Keratinocyte (primary cell): ENCODE data around the gene CTAGE9. TPM values are rescaled to one million over a fixed set of nuclear protein-coding genes. Genes with fewer than 3 reads are reported as not detected.

ENCODE experiments used
- DNase-seq: peaks from one replicate; pipeline ENCODE4 v3.0.0-alpha.2; 2011; ENCODE audit warnings: low read depth, missing footprints, low spot score
- FAIRE-seq: peaks from 2 replicates; lab custom pipeline; 2011; peaks lifted over from hg19 to GRCh38; lab: Jason Lieb, UNC
- H2AFZ ChIP-seq: 2 replicates; pipeline ENCODE4 v1.6.0; 2012; ENCODE audit warnings: low read length, control low read depth, inconsistent platforms; ENCODE audit not compliant: control insufficient read depth
- H3K27ac ChIP-seq: 2 replicates; pipeline ENCODE4 v1.5.1; 2011; ENCODE audit warnings: low read length; ENCODE audit not compliant: control insufficient read depth, insufficient read depth
- H3K27me3 ChIP-seq: 3 replicates; pipeline ENCODE4 v1.6.0; 2011; ENCODE audit warnings: low read length; ENCODE audit not compliant: control insufficient read depth, insufficient read depth; ENCODE audit errors: extremely low read depth
- H3K36me3 ChIP-seq, 2 experiments: 2 replicates in 1 of 2; 3 replicates in 1 of 2; pipeline ENCODE4 v1.5.1; 2011; ENCODE audit warnings: low read length in 2 of 2, mild to moderate bottlenecking in 1 of 2; ENCODE audit not compliant: control insufficient read depth in 2 of 2, insufficient read depth in 2 of 2; ENCODE audit errors: extremely low read depth in 1 of 2
- H3K4me1 ChIP-seq: 3 replicates; pipeline ENCODE4 v1.5.1; 2011; ENCODE audit warnings: low read length; ENCODE audit not compliant: control insufficient read depth, insufficient read depth; ENCODE audit errors: extremely low read depth
- H3K4me2 ChIP-seq: 3 replicates; pipeline ENCODE4 v1.6.0; 2011; ENCODE audit warnings: low read depth, low read length; ENCODE audit not compliant: control insufficient read depth, insufficient read depth; ENCODE audit errors: extremely low read depth
- H3K4me3 ChIP-seq, 3 experiments: fragments of 200-600 bp in 1 of 3; sonication (generic) in 1 of 3; 2 replicates in 2 of 3; 3 replicates in 1 of 3; pipeline ENCODE4 v1.5.1; 2011 to 2016; ENCODE audit warnings: low read length in 3 of 3, mild to moderate bottlenecking in 3 of 3, control low read depth in 2 of 3, inconsistent platforms in 1 of 3, low read depth in 1 of 3, mixed read lengths in 1 of 3, mixed run types in 1 of 3, moderate library complexity in 1 of 3; ENCODE audit not compliant: control insufficient read depth in 2 of 3, insufficient read depth in 2 of 3; ENCODE audit errors: extremely low read depth in 1 of 3
- H3K79me2 ChIP-seq: 2 replicates; pipeline ENCODE4 v1.6.0; 2012; ENCODE audit warnings: low read length; ENCODE audit not compliant: control insufficient read depth, insufficient read depth
- H3K9ac ChIP-seq: 3 replicates; pipeline ENCODE4 v1.6.0; 2011; ENCODE audit warnings: low read length; ENCODE audit not compliant: control insufficient read depth, insufficient read depth; ENCODE audit errors: extremely low read depth
- H3K9me1 ChIP-seq: 3 replicates; pipeline ENCODE4 v1.6.0; 2011; ENCODE audit warnings: low read length; ENCODE audit not compliant: control insufficient read depth, insufficient read depth; ENCODE audit errors: extremely low read depth
- H3K9me3 ChIP-seq: 2 replicates; pipeline ENCODE4 v1.5.1; 2012; ENCODE audit warnings: low read depth, low read length; ENCODE audit not compliant: control insufficient read depth
- H4K20me1 ChIP-seq: 3 replicates; pipeline ENCODE4 v1.6.0; 2011; ENCODE audit warnings: low read length; ENCODE audit not compliant: control insufficient read depth, insufficient read depth; ENCODE audit errors: extremely low read depth
- CTCF ChIP-seq, 3 experiments: IDR thresholded peaks in 1 of 3; conservative IDR thresholded peaks in 1 of 3; optimal IDR thresholded peaks in 1 of 3; 2 replicates in 2 of 3; 3 replicates in 1 of 3; pipeline versions ENCODE3 to v1.5.1; 2011; ENCODE audit warnings: low read length in 3 of 3, mild to moderate bottlenecking in 3 of 3, moderate library complexity in 2 of 3, control low read depth in 1 of 3, inconsistent platforms in 1 of 3; ENCODE audit not compliant: insufficient read depth in 2 of 3; ENCODE audit errors: extremely low read depth in 1 of 3
- EZH2 ChIP-seq: IDR thresholded peaks from one replicate; pipeline ENCODE4 v1.6.1; 2012; ENCODE audit warnings: inconsistent platforms, mild to moderate bottlenecking, low read length, moderate library complexity
- dilution Hi-C: fragments of 300-500 bp; cut with MboI; formaldehyde crosslinking; loops from one replicate; pipeline ENCODE4 v1.7.0; 2020; ENCODE audit warnings: low sequenced_read_pairs; ENCODE audit not compliant: extremely low pct_ligation_motif_present
- polyA plus RNA-seq, 5 experiments: library from polyadenylated mRNA; depleted of rRNA in 3 of 5; stranded (reverse) in 3 of 5; stranded (forward) in 1 of 5; unstranded in 1 of 5; fragments of >200 nt; gene quantifications; 1 replicate in 1 of 5; 2 replicates in 3 of 5; 3 replicates in 1 of 5; pipeline versions ENCODE4 v1.2.1 to v1.2.3, GENCODE V29; 2011 to 2012; ENCODE audit warnings: missing spikeins in 2 of 5, low read depth in 1 of 5, low replicate concordance in 1 of 5

CTAGE9 gene
- polyA plus RNA-seq, 1 donor (not counting 4 experiments of a cell fraction or from before 2014, with no cell fraction given), result not detected

GRCh38 chr6:131696956-131697355 lies 13.9 kb downstream of the CTAGE9 start:
- no peaks in the 10 kb centered on the region for H3K79me2 ChIP-seq
- dilution Hi-C loops, result no loop called here
- no peak for TF ChIP-seq CTCF (optimal IDR thresholded peaks at IDR 0.05 in 1 of 3, IDR thresholded peaks at IDR 0.05 in 1 of 3, conservative IDR thresholded peaks at IDR 0.05 in 1 of 3; ENCODE audit: extremely low read depth in 1 of 3, insufficient read depth in 2 of 3, low read length in 3 of 3)
- no peak for TF ChIP-seq EZH2
- H3K9ac ChIP-seq, result no peak overlapping the region
- H3K9me3 ChIP-seq, result no peaks in the 10 kb centered on the region
- H3K9me1 ChIP-seq, result no peaks in the 10 kb centered on the region
- FAIRE-seq, result no peak
- H4K20me1 ChIP-seq, result no peaks in the 10 kb centered on the region
- H3K27ac ChIP-seq, result no peak overlapping the region
- no peaks in the 10 kb centered on the region for H3K4me1 ChIP-seq
- DNase-seq, result no peak
- H2AFZ ChIP-seq, result no peak overlapping the region
- no peaks in the 10 kb centered on the region for H3K36me3 ChIP-seq
- no peak overlapping the region for H3K4me3 ChIP-seq
- peaks cover 3% of the 10 kb centered on the region for H3K27me3 ChIP-seq
- H3K4me2 ChIP-seq, result no peak overlapping the region

- FAIRE-seq, result no peak
- dilution Hi-C loops, result no loop called here
- no peak overlapping the region for H3K9ac ChIP-seq
- H3K4me3 ChIP-seq, result no peak overlapping the region
- TF ChIP-seq EZH2 (no peak), CTCF (optimal IDR thresholded peaks at IDR 0.05 in 1 of 3, IDR thresholded peaks at IDR 0.05 in 1 of 3, conservative IDR thresholded peaks at IDR 0.05 in 1 of 3; ENCODE audit: extremely low read depth in 1 of 3, insufficient read depth in 2 of 3, low read length in 3 of 3) (peak; percentile 72 to 84 (median 78))
- no peaks in the 10 kb centered on the region for H3K4me1 ChIP-seq
- H3K27me3 ChIP-seq, result peaks cover 3% of the 10 kb centered on the region
- no peaks in the 10 kb centered on the region for H3K36me3 ChIP-seq
- H3K79me2 ChIP-seq, result no peaks in the 10 kb centered on the region
- no peak for DNase-seq
- no peak overlapping the region for H3K27ac ChIP-seq
- no peaks in the 10 kb centered on the region for H3K9me3 ChIP-seq
- H3K9me1 ChIP-seq, result no peaks in the 10 kb centered on the region
- no peak overlapping the region for H2AFZ ChIP-seq
- no peak overlapping the region for H3K4me2 ChIP-seq
- H4K20me1 ChIP-seq, result no peaks in the 10 kb centered on the region
These were observed 15.9 kb downstream of the CTAGE9 start for GRCh38 chr6:131694832-131695426.
